OCI-LY7 (cell line): ENCODE measurements around the gene CADM4. TPM values are rescaled to one million over a fixed set of nuclear protein-coding genes. Genes with fewer than 3 reads are reported as not detected.

Experiments used
- BruUV-seq: library from RNA; stranded (reverse); fragments of 400-500 nt; replicated peaks from 2 replicates; lab custom pipeline; 2021; lab: Mats Ljungman, UMichigan
- CTCF ChIA-PET: fragments of 300-600 bp; sonication (Branson Sonifier 250); formaldehyde crosslinking; loops from one replicate; lab custom pipeline; 2022; ENCODE audit warnings: antibody characterized with exemption; ENCODE audit not compliant: unreplicated experiment; lab: Charles Lee
- POLR2A ChIA-PET: fragments of 300-600 bp; sonication (Branson Sonifier 250); formaldehyde crosslinking; loops from one replicate; lab custom pipeline; 2022; ENCODE audit warnings: antibody characterized with exemption; lab: Charles Lee
- DNase-seq: peaks from one replicate; pipeline ENCODE4 v3.0.0-alpha.2; 2015; ENCODE audit warnings: low spot score
- H2AFZ ChIP-seq: fragments of 200-600 bp; sonication (generic), shearing (Covaris generic); 2 replicates; pipeline ENCODE4 v1.6.1; 2014; ENCODE audit warnings: mild to moderate bottlenecking, antibody characterized with exemption, low read length, moderate library complexity
- H3K27ac ChIP-seq: fragments of 200-600 bp; sonication (generic); 2 replicates; pipeline ENCODE4 v1.5.1; 2014; ENCODE audit warnings: mixed run types, low read depth, mild to moderate bottlenecking, moderate library complexity, low read length, inconsistent platforms; ENCODE audit not compliant: poor library complexity, severe bottlenecking
- H3K36me3 ChIP-seq: fragments of 200-600 bp; sonication (generic); 2 replicates; pipeline ENCODE4 v1.6.1; 2014; ENCODE audit warnings: mild to moderate bottlenecking, antibody characterized with exemption, low read length, moderate library complexity, mixed read lengths; ENCODE audit not compliant: insufficient read depth
- H3K4me1 ChIP-seq: fragments of 200-600 bp; sonication (generic); 2 replicates; pipeline ENCODE4 v1.5.1; 2014; ENCODE audit warnings: mild to moderate bottlenecking, low read length; ENCODE audit not compliant: insufficient read depth, poor library complexity, severe bottlenecking
- H3K4me2 ChIP-seq: fragments of 200-600 bp; sonication (generic); 2 replicates; pipeline ENCODE4 v1.6.1; 2014; ENCODE audit warnings: mild to moderate bottlenecking, low read length
- H3K4me3 ChIP-seq: fragments of 200-600 bp; sonication (generic); 2 replicates; pipeline ENCODE4 v1.5.1; 2014; ENCODE audit warnings: mild to moderate bottlenecking, low read depth, low read length; ENCODE audit not compliant: poor library complexity, severe bottlenecking
- H3K79me2 ChIP-seq: fragments of 200-600 bp; sonication (generic); 2 replicates; pipeline ENCODE4 v1.6.1; 2016; ENCODE audit warnings: low read depth, mild to moderate bottlenecking, low read length, moderate library complexity, mixed read lengths; ENCODE audit not compliant: insufficient read depth
- H3K9me2 ChIP-seq: fragments of 200-600 bp; sonication (generic); 2 replicates; pipeline ENCODE4 v1.6.1; 2016; ENCODE audit warnings: mild to moderate bottlenecking, low read length, mixed read lengths; ENCODE audit not compliant: insufficient read depth
- H3K9me3 ChIP-seq: fragments of 200-600 bp; sonication (generic); 2 replicates; pipeline ENCODE4 v1.6.1; 2014; ENCODE audit warnings: mild to moderate bottlenecking, mixed run types, low read length, mixed read lengths
- H4K20me1 ChIP-seq: fragments of 200-600 bp; sonication (generic); 2 replicates; pipeline ENCODE4 v1.6.1; 2014; ENCODE audit warnings: mild to moderate bottlenecking, antibody characterized with exemption, low read length, moderate library complexity, mixed read lengths; ENCODE audit not compliant: insufficient read depth
- EZH2phosphoT487 ChIP-seq: fragments of 200-600 bp; sonication (generic); IDR thresholded peaks from 2 replicates; pipeline ENCODE4 v1.6.1; 2018; ENCODE audit warnings: low read depth, borderline replicate concordance, mild to moderate bottlenecking, mixed run types, antibody characterized with exemption, low read length, moderate library complexity, mixed read lengths
- intact Hi-C: fragments of 100-400 bp; cut with micrococcal nuclease; formaldehyde crosslinking; loops from one replicate; pipeline ENCODE4 v1.10.0; 2022; ENCODE audit not compliant: unreplicated experiment
- total RNA-seq, 2 experiments: library from RNA; depleted of rRNA in 1 of 2; stranded (reverse); fragments of >200 nt in 1 of 2; shearing (Covaris generic) in 1 of 2; gene quantifications; 2 replicates each; pipeline ENCODE4 v1.2.3, GENCODE V29; 2014 to 2022
- TF ChIP-seq, protein P1 (sequence below): fragments of 200-600 bp; sonication (generic); conservative IDR thresholded peaks from 2 replicates; pipeline ENCODE4 v1.5.1; 2014; ENCODE audit warnings: mild to moderate bottlenecking, antibody characterized with exemption, low read length, moderate library complexity, mixed read lengths

CADM4 gene
- total RNA-seq, 2 experiments from 2014 or later: not detected

DNA sequence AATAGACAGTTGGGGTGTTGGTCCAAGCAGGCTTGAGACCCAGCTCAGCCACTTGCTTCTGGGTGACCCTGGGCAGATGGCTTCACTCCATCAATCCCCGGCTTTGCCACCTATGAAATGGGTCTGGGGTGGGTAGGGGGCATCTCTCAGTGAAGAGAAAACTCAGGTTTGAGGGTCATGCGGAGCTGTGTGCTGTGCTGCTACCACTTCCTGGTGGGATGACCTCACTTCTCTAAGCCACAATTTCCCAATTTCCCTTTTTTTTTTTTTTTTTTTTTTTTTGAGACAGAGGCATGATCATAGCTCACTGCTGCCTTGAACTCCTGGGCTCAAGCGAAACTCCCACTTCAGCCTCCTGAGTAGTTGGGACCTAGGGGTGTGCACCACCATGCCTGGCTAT lies 34.9 kb upstream of the CADM4 start:
- Histone ChIP-seq H3K9me3 (no peaks in the 10 kb centered on the region), H2AFZ (no peak overlapping the region), H4K20me1 (no peaks in the 10 kb centered on the region), H3K4me2 (no peak overlapping the region), H3K9me2 (no peaks in the 10 kb centered on the region), H3K79me2 (no peaks in the 10 kb centered on the region), H3K4me3 (no peak overlapping the region), H3K4me1 (no peaks in the 10 kb centered on the region), H3K36me3 (no peaks in the 10 kb centered on the region), H3K27ac (no peak overlapping the region)
- POLR2A ChIA-PET: no interaction called here
- DNase-seq: no peak
- TF ChIP-seq EZH2phosphoT487: no peak
- TF ChIP-seq, protein P1, sequence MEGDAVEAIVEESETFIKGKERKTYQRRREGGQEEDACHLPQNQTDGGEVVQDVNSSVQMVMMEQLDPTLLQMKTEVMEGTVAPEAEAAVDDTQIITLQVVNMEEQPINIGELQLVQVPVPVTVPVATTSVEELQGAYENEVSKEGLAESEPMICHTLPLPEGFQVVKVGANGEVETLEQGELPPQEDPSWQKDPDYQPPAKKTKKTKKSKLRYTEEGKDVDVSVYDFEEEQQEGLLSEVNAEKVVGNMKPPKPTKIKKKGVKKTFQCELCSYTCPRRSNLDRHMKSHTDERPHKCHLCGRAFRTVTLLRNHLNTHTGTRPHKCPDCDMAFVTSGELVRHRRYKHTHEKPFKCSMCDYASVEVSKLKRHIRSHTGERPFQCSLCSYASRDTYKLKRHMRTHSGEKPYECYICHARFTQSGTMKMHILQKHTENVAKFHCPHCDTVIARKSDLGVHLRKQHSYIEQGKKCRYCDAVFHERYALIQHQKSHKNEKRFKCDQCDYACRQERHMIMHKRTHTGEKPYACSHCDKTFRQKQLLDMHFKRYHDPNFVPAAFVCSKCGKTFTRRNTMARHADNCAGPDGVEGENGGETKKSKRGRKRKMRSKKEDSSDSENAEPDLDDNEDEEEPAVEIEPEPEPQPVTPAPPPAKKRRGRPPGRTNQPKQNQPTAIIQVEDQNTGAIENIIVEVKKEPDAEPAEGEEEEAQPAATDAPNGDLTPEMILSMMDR: no peak
- intact Hi-C loops: no loop called here
- BruUV-seq: no TSS peak
- CTCF ChIA-PET: no interaction called here

DNA sequence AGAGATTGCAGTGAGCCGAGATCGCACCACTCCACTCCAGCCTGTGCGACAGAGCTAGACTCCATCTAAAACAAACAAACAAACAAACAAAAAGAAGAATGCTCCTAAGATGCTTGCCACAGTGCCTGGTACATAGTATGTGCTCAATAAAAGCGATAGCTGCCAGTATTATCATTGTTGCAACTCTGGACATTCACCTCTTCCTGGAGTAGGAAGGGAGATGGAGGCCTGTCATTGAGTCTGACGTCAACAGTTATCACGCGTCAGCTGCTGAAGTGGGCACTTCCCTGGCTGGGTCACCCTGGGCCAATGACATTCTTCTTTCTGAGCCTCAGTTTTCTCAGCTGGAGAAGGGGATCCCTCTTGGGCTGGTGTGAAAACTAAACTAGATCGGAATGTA lies 34.5 kb upstream of the CADM4 start:
- CTCF ChIA-PET: no interaction called here
- intact Hi-C loops: no loop called here
- BruUV-seq: no TSS peak

DNA sequence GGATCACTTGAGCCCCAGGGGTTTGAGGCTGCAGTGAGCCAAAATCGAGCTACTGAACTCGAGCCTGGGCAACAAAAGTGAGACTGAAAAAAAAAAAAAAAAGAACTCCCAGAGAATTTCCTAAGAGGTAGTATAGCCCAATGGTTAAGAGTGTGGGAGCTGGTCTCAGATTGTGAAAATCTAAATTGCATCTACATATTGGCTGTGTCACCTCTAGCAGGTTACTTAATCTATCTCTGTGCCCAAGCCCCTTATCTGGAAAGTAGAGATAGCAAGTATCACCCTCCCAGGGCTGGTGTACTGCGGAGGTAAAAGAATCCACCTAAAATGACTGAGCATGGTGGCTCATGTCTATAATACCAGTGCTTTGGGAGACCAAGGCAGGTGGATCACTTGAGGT lies 34.0 kb upstream of the CADM4 start:
- intact Hi-C loops: no loop called here
- H2AFZ ChIP-seq: no peak overlapping the region
- BruUV-seq: no TSS peak

More for the DNA sequence above, 34.5 kb upstream of the CADM4 start:
- no peaks in the 10 kb centered on the region for H4K20me1 ChIP-seq
- H3K4me2 ChIP-seq: no peak overlapping the region
- no peaks in the 10 kb centered on the region for H3K9me3 ChIP-seq
- no peak for TF ChIP-seq EZH2phosphoT487
- TF ChIP-seq, protein P1: no peak
- no peaks in the 10 kb centered on the region for H3K9me2 ChIP-seq
- DNase-seq: no peak
- H2AFZ ChIP-seq: no peak overlapping the region
- POLR2A ChIA-PET: no interaction called here
- no peaks in the 10 kb centered on the region for H3K4me1 ChIP-seq
- no peaks in the 10 kb centered on the region for H3K36me3 ChIP-seq
- no peak overlapping the region for H3K4me3 ChIP-seq
- no peaks in the 10 kb centered on the region for H3K79me2 ChIP-seq
- no peak overlapping the region for H3K27ac ChIP-seq

More for the DNA sequence above, 34.0 kb upstream of the CADM4 start:
- Histone ChIP-seq H3K27ac (no peak overlapping the region), H3K4me1 (no peaks in the 10 kb centered on the region), H3K9me2 (no peaks in the 10 kb centered on the region), H3K79me2 (no peaks in the 10 kb centered on the region), H3K4me2 (no peak overlapping the region), H4K20me1 (no peaks in the 10 kb centered on the region), H3K9me3 (no peaks in the 10 kb centered on the region), H3K4me3 (no peak overlapping the region), H3K36me3 (no peaks in the 10 kb centered on the region)
- CTCF ChIA-PET: no interaction called here
- POLR2A ChIA-PET: interaction anchor here (0.7 kb wide), 1 partner anchor 13 kb away, joined by 3 read pairs; no protein-coding TSS in a partner anchor
- no peak for DNase-seq
- TF ChIP-seq, protein P1: no peak
- no peak for TF ChIP-seq EZH2phosphoT487
